Sigmoid colon (tissue), 7 donors: ENCODE data around the gene TXNDC11. TPM values are rescaled to one million over a fixed set of nuclear protein-coding genes. Genes with fewer than 3 reads are reported as not detected.
A peak's percentile ranks its signal among the peaks of the same experiment; 100 is the strongest.

Experiments used
- DNase-seq: peaks from one replicate; pipeline ENCODE4 v3.0.0-alpha.2; 2019
- H3K27ac ChIP-seq, 4 donors: fragments of 200-600 bp; sonication (generic); one replicate each; pipeline ENCODE4 v1.5.1; 2016 to 2019; ENCODE audit warnings: mild to moderate bottlenecking in 1 of 4
- H3K27me3 ChIP-seq, 3 donors: fragments of 200-600 bp; sonication (generic); one replicate each; pipeline ENCODE4 v1.5.1; 2019; ENCODE audit warnings: mild to moderate bottlenecking in 1 of 3
- H3K36me3 ChIP-seq, 4 donors: fragments of 200-600 bp; sonication (generic); one replicate each; pipeline ENCODE4 v1.5.1; 2016 to 2019
- H3K4me1 ChIP-seq, 4 donors: fragments of 200-600 bp; sonication (generic); one replicate each; pipeline ENCODE4 v1.5.1; 2017 to 2019
- H3K4me3 ChIP-seq, 4 donors: fragments of 200-600 bp; sonication (generic); one replicate each; pipeline ENCODE4 v1.5.1; 2017 to 2019; ENCODE audit warnings: mild to moderate bottlenecking in 2 of 4, moderate library complexity in 1 of 4
- H3K9me3 ChIP-seq, 4 donors: fragments of 200-600 bp in 3 of 4; sonication (generic) in 3 of 4; one replicate each; pipeline versions ENCODE4 v1.5.1 to v1.6.1; 2013 to 2019
- CTCF ChIP-seq, 4 experiments: fragments of 450-650 bp in 3 of 4; fragments of 200-600 bp in 1 of 4; IDR thresholded peaks; one replicate each; pipeline ENCODE4 v1.5.1; 2016 to 2019; ENCODE audit warnings: antibody characterized with exemption in 4 of 4, mild to moderate bottlenecking in 3 of 4, moderate library complexity in 2 of 4
- EP300 ChIP-seq, 4 donors: sonication (generic); formaldehyde crosslinking; IDR thresholded peaks; one replicate each; pipeline ENCODE4 v1.6.1; 2017; ENCODE audit warnings: antibody characterized with exemption in 4 of 4
- POLR2A ChIP-seq, 2 donors: fragments of 450-650 bp; IDR thresholded peaks; one replicate each; pipeline ENCODE4 v1.6.1; 2016; ENCODE audit warnings: antibody characterized with exemption in 2 of 2, mild to moderate bottlenecking in 2 of 2, moderate library complexity in 2 of 2
- POLR2AphosphoS5 ChIP-seq, 4 donors: sonication (generic); formaldehyde crosslinking; IDR thresholded peaks; one replicate each; pipeline ENCODE4 v1.6.1; 2017; ENCODE audit warnings: antibody characterized with exemption in 4 of 4
- WGBS, 2 donors: extraction: QIAGEN DNeasy Blood & Tissue Kit; methylation state at CpG; one replicate each; pipeline ENCODE4 v1.1.7; 2013; 5-methylcytosine and 5-hydroxymethylcytosine counted together
- intact Hi-C: fragments of 100-400 bp; cut with DNase I; formaldehyde crosslinking; loops from one replicate; pipeline ENCODE4 v1.15.1; 2023
- polyA plus RNA-seq, 3 donors: library from polyadenylated mRNA; stranded (reverse); fragments of 200-250 nt; gene quantifications; one replicate each; pipeline ENCODE4 v1.2.3, GENCODE V29; 2013
- total RNA-seq, 4 donors: library from RNA; depleted of rRNA; stranded (reverse); fragments of >200 nt; gene quantifications; one replicate each; pipeline ENCODE4 v1.1.0, GENCODE V29; 2016
- donor health status: healthy with polysubstance abuse.
- donor health status: Bipolar disorder and iron deficiency.
- donor health status: healthy.

Gene TXNDC11
- total and polyA plus RNA-seq, 7 donors: 25.3 to 54.0 (median 34.9) TPM

- DNase-seq: no peak
- H3K27ac ChIP-seq: no peak overlapping the region
- no peaks in the 10 kb centered on the region for H3K36me3 ChIP-seq
- intact Hi-C loops: loop anchor here (10.0 kb wide), 1 partner anchor 83 kb away; no protein-coding TSS in a partner anchor
- no peaks in the 10 kb centered on the region for H3K27me3 ChIP-seq
- WGBS, 2 donors: 85 to 93% methylated on average over 4 of the region's 4 CpGs
- peaks cover 0 to 25% (median 22%) of the 10 kb centered on the region in 4 donors for H3K4me1 ChIP-seq
- no peak overlapping the region for H3K4me3 ChIP-seq
- TF ChIP-seq CTCF (IDR thresholded peaks at IDR 0.05) (no peak), POLR2AphosphoS5 (IDR thresholded peaks at IDR 0.05) (no peak)
- no peaks in the 10 kb centered on the region for H3K9me3 ChIP-seq
These were observed 104.5 kb downstream of the TXNDC11 start for GRCh38 chr16:11638140-11638539.

- 63 to 93% methylated on average over 5 of the region's 5 CpGs for WGBS, 2 donors
- intact Hi-C loops: loop anchor here (10.0 kb wide), 1 partner anchor 83 kb away; no protein-coding TSS in a partner anchor
- Histone ChIP-seq H3K27me3 (no peaks in the 10 kb centered on the region), H3K4me1 (peaks cover 0 to 33% (median 30%) of the 10 kb centered on the region in 4 donors), H3K9me3 (no peaks in the 10 kb centered on the region), H3K27ac (no peak overlapping the region), H3K36me3 (no peaks in the 10 kb centered on the region), H3K4me3 (no peak overlapping the region)
- no peak for DNase-seq
- TF ChIP-seq POLR2A (IDR thresholded peaks at IDR 0.05): no peak
- TF ChIP-seq EP300 (IDR thresholded peaks at IDR 0.05): no peak
- no peak for TF ChIP-seq POLR2AphosphoS5 (IDR thresholded peaks at IDR 0.05)
- no peak for TF ChIP-seq CTCF (IDR thresholded peaks at IDR 0.05)
These were observed 105.3 kb downstream of the TXNDC11 start for GRCh38 chr16:11637320-11637719.

- Histone ChIP-seq H3K27me3 (no peaks in the 10 kb centered on the region), H3K9me3 (no peaks in the 10 kb centered on the region), H3K4me3 (no peak overlapping the region), H3K36me3 (no peaks in the 10 kb centered on the region), H3K27ac (no peak overlapping the region), H3K4me1 (peaks cover 0 to 33% (median 30%) of the 10 kb centered on the region in 4 donors)
- TF ChIP-seq POLR2A (IDR thresholded peaks at IDR 0.05) (peak in 1 of 2 donors; percentile 75), POLR2AphosphoS5 (IDR thresholded peaks at IDR 0.05) (peak in 1 of 4 donors; percentile 34), EP300 (IDR thresholded peaks at IDR 0.05) (no peak), CTCF (IDR thresholded peaks at IDR 0.05) (no peak)
- intact Hi-C loops: loop anchor here (10.0 kb wide), 1 partner anchor 81 kb away; no protein-coding TSS in a partner anchor
- 20 to 49% methylated on average over 14 of the region's 14 CpGs for WGBS, 2 donors
- no peak for DNase-seq
These were observed 106.4 kb downstream of the TXNDC11 start for GRCh38 chr16:11636172-11636721.

- Histone ChIP-seq H3K36me3 (no peaks in the 10 kb centered on the region), H3K27ac (no peak overlapping the region), H3K4me1 (peaks cover 0 to 28% (median 25%) of the 10 kb centered on the region in 4 donors), H3K27me3 (no peaks in the 10 kb centered on the region), H3K9me3 (no peaks in the 10 kb centered on the region), H3K4me3 (no peak overlapping the region)
- intact Hi-C loops: loop anchor here (10.0 kb wide), 1 partner anchor 81 kb away; no protein-coding TSS in a partner anchor
- TF ChIP-seq EP300 (IDR thresholded peaks at IDR 0.05) (no peak), CTCF (IDR thresholded peaks at IDR 0.05) (no peak), POLR2AphosphoS5 (IDR thresholded peaks at IDR 0.05) (no peak), POLR2A (IDR thresholded peaks at IDR 0.05) (no peak)
- 55 to 82% methylated on average over 12 of the region's 12 CpGs for WGBS, 2 donors
- no peak for DNase-seq
These were observed 106.9 kb downstream of the TXNDC11 start for GRCh38 chr16:11635679-11636171.
